KOPT-K1 (cell line): ENCODE results near the gene ST6GALNAC4.

Experiments used
- H3K27ac ChIP-seq: fragments of 200-600 bp; sonication (generic); 2 replicates; pipeline ENCODE4 v1.5.1; 2016; ENCODE audit warnings: antibody characterized with exemption, mild to moderate bottlenecking, low read depth, low read length; ENCODE audit not compliant: poor library complexity, severe bottlenecking
- H3K36me3 ChIP-seq: fragments of 200-600 bp; sonication (generic); 2 replicates; pipeline ENCODE4 v1.5.1; 2017; ENCODE audit warnings: antibody characterized with exemption, mild to moderate bottlenecking, low read length, moderate library complexity; ENCODE audit not compliant: insufficient read depth
- H3K9me3 ChIP-seq: fragments of 200-600 bp; sonication (generic); 2 replicates; pipeline ENCODE4 v1.5.1; 2017; ENCODE audit warnings: antibody characterized with exemption, low read length, mild to moderate bottlenecking; ENCODE audit not compliant: insufficient read depth, poor library complexity, severe bottlenecking

The ST6GALNAC4 gene

DNA sequence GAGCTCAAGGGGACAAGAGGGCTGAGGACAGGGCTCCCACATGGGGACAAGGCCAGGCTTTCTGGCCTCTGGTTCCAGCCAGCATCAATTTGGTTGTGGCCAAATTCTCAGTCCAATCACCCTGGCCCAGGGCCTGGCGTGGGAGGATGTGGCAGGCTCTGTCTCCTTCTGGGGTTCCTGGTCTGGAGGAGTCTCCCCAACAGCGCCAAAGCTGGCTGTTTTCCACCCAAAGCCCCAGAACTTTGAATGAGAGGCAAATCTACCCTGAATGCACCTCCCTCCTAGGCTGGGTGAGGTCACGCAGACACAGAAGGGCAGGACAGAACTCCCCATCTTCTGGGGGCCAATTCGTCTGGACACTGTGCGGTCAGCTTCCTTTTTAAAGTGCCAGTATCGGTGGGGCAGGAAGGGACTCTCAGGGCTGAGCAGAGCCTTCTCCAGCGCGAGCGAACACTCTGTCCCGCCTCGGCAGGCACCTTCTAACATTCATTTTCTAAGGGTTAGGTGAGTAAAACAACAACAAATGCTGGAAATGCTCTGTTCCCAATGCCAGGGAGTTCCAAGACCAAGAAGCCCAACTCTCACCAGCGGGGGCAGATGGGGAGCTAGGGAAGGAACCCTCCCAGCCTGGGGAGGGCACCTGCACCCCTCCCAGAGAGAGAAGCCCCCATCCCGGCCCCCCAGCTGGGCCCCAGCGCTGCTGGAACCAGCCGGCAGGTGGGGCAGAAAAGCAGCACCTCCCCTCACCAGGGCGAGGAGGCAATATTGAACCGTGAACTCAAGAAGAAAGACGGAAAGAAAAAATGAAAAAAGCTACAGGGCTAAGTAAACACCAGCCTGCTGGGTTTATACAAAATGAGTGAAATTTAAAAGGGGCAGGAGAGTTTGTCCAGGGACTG lies 24.5 kb upstream of the ST6GALNAC4 start:
- H3K27ac ChIP-seq, result no peak overlapping the region
- peaks cover 53% of the 10 kb centered on the region for H3K36me3 ChIP-seq
- no peaks in the 10 kb centered on the region for H3K9me3 ChIP-seq

DNA sequence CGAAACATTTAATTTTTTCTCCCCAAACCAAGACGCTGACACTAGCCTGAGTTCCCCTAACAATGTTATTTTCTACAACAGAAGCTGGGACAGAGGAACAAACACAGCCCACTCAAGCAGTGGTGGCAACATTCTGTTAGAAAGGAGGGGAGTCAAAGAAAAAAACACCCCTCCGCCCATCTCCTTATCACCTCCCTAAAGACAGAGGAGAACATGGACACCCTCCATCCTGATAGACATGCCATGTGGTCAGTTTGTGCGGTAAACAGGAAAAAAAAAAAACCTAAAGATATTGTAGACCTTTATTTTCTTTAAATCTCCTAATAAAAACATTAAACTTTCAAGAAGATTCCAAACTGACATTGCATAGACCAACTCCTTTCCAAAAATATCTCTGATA lies 23.8 kb upstream of the ST6GALNAC4 start:
- H3K27ac ChIP-seq, result no peak overlapping the region
- H3K36me3 ChIP-seq, result peaks cover 59% of the 10 kb centered on the region
- H3K9me3 ChIP-seq, result no peaks in the 10 kb centered on the region

DNA sequence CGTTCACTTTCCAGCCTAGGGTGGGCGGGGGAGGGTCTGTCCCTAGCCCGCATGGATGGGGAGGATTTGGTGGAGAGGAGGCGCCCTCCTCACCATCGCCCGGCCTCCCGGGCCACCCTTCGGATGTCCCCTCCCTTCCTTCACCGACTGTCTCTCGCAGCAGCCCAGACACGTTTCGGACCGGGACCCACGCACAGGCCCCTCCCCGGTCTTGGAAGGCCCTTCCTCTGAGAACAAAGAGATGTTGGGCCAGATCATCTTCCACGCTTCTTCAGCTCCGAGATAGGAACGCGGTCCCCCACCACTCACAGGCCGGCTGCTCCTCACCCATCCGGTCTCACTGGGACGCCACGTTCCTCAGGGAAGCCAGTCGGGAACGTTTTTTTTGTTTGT lies 21.5 kb upstream of the ST6GALNAC4 start:
- Histone ChIP-seq H3K9me3 (no peaks in the 10 kb centered on the region), H3K27ac (peak overlapping the region; percentile 77), H3K36me3 (peaks cover 55% of the 10 kb centered on the region)

DNA sequence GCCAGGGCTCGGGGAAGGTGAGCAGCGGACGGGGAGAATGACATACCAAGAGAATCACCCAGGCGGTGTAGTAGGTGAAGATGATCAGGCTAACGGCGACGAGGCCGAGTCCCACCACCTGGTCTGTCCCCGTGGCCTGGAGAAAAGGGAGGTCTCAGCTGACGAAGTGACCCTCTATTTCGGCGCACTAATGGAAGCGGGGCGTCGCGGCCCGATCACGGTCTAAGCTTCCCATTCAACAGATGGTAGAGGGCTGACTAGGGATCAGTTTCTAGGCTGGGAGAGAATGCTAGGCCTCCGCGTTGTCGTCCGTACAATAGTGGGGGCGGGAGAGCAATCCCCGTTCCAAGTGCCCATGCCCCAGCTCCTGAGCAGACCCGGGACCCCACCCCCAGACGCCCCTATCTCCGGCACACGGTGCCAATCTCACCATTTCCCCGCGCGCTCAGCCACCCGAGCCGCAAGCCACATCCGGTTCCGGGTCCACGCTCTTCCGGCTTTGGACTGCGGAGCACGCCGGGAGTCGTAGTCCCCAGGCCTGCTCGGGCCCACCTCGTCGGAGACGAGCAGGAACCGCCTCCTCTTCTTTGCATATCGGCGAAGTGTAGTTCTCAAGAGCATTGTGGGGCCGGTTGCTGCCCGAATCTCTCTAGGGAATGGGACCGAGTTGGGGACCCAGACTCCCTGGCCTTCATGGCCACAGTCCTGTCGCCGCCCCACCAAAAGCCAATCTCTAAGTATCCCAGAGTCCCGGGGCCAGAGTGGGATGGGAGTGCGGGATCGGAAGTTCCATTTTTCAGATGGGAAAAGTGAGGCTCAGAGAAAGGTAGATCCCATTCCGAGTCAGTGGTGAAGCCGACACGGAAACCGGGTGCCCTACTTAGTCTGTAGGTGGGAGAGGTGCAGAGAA lies 20.8 kb upstream of the ST6GALNAC4 start, which contains the start of gene DPM2:
DPM2 (minus strand) TSS at position 467 of the 910 bp plus-strand sequence; CDS start at position 433, 34 bp downstream.
- H3K9me3 ChIP-seq, result no peaks in the 10 kb centered on the region
- peak within 1 kb of the TSS; percentile 77 for H3K27ac ChIP-seq
- H3K36me3 ChIP-seq, result peaks cover 48% of the 10 kb centered on the region

DNA sequence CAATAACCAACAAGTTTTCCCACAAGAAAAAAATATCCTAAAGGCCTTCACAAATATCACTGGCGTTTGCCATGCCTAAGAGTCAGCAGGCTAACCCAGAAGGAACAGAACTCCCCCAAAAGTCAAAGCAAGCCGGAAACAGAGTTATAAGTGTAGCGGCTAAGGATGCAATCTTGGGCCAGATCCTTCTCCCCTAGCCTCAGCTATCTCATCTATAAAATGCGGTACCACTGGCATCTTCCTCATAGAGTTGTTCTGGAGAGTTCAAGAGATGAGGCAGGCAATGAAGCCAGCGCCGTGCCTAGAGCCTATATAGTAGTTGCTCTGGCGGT lies 20.2 kb upstream of the ST6GALNAC4 start:
- peak overlapping the region; percentile 77 for H3K27ac ChIP-seq
- no peaks in the 10 kb centered on the region for H3K9me3 ChIP-seq
- H3K36me3 ChIP-seq, result peaks cover 42% of the 10 kb centered on the region

DNA sequence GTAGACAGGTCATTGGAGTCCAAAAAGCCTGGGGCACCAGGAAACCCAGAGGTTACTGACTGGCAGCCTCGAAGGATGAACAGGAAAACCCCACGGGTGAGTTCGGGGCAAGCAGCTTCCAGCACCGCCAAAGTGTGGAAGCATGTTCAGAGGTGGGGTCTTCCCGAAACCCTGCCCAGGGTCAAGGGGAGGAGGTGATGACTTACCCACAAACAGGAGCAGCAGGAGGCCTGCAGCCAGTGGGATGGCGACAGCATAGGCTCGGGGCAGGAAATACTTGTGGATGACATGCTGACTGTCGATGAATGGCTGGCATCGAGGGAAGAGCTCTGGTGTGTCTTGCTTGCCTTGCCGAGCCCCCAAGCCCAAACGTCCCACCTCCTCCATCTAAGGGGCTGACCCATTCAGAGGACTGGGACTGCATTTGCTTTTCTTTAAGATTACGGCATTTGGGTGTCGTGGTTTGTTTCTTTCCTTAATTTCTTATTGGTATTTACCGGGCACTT lies 19.6 kb upstream of the ST6GALNAC4 start:
- H3K9me3 ChIP-seq, result no peaks in the 10 kb centered on the region
- H3K27ac ChIP-seq, result peak overlapping the region; percentile 77
- H3K36me3 ChIP-seq, result peaks cover 36% of the 10 kb centered on the region; the same call in 1 of the 2 replicates

DNA sequence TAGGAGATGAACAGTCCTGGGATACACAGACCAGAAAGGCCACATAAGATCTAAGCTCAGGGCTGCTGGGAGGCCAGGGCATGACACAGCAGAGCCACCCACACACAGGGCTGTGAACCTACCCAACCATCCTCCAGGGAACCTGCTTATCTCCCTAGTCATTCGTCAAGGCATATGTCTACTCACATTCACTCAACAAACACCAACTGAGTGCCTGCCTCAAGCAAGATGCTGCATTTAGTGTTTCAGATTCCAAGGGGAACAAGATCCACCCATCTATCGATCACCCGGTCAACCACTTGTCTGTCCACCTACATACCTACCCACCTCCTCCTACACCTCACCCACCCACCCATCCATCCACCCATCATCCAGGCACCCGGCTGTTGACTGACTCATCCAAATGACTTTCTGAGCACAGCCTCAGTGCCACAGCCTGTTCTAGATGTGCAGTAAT lies 19.0 kb upstream of the ST6GALNAC4 start:
- Histone ChIP-seq H3K36me3 (peaks cover 32% of the 10 kb centered on the region; the same call in 1 of the 2 replicates), H3K27ac (no peak overlapping the region), H3K9me3 (no peaks in the 10 kb centered on the region)

DNA sequence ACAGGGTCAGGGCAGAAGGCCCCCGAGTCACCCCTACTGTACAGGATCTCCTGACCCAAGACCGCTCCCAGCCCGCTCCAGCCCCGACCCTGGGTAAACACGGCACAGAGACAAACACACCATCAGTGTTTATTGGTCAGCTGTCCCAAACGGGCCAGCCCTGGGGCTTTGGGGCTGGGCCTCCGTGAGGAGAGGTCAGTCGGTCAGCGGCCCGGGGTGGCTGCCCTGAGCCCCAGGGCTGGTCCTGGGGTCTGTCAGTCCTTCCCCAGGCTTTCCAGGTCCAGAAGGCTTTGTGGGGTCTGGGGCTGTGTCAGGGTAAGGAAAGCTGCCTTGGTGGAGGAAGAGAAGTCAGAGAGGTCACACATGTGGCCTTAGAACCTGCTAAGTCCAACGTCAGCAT lies 18.1 kb upstream of the ST6GALNAC4 start:
- Histone ChIP-seq H3K27ac (no peak overlapping the region), H3K36me3 (peaks cover 25% of the 10 kb centered on the region; the same call in 1 of the 2 replicates), H3K9me3 (no peaks in the 10 kb centered on the region)

DNA sequence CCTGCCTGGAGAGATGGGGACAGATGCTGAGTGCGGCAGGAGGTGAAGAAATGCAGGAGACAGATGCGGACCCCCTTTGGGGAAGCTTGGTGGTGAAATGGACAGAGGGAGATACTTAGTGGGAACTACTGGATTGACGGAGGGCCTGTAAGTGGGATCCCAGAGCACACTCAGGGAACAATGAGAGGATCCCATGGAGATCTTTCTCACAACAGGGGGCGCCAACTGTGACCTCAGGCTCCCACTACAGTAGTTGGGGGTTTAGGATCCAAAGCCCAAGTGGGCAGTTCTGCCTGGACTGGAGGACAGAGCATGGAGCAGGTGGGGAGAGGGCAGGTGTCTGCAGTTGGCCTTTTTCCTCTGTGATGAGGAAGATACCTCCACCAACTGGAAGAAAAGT lies 17.4 kb upstream of the ST6GALNAC4 start:
- H3K36me3 ChIP-seq, result peaks cover 23% of the 10 kb centered on the region; the same call in 1 of the 2 replicates
- H3K9me3 ChIP-seq, result no peaks in the 10 kb centered on the region
- no peak overlapping the region for H3K27ac ChIP-seq

DNA sequence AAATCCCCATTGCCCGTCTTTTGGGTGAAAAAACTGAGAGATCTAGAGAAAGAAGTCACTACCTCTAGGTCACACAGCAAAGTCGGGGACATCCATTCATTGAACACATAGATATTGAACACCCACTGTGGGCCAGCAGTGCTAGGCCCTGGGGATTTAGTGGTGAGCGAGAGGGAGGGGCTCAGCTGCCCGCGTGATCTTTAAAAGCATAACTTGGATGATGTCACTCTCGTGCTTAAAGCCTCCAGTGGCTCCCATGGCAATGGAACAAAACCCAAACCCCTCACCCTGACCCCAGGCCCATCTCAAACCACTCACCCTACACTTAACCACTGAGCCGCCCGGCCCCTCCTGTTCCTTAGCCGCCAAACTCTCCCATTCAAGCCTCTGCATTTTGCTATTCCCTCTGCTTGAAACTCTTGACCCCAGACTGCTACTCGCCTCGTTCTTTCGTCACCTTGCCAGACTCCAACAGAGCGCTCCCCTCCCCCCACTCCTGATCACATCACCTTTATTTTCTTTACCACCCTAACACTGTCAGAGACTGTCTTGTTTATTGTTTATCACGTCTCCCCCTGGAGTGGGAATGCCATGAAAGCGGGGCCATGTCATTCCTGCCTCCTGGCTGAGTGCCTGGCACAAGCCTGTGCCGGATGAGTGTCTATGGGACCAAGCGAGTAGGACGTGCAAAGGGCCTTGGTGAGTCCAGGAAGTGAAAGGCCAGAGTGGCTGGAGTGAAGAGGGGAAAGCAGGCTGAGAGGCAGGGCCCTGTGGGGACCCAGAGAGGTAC lies 14.4 kb upstream of the ST6GALNAC4 start:
- H3K36me3 ChIP-seq, result peaks cover 23% of the 10 kb centered on the region; the same call in 1 of the 2 replicates
- no peaks in the 10 kb centered on the region for H3K9me3 ChIP-seq
- H3K27ac ChIP-seq, result no peak overlapping the region

DNA sequence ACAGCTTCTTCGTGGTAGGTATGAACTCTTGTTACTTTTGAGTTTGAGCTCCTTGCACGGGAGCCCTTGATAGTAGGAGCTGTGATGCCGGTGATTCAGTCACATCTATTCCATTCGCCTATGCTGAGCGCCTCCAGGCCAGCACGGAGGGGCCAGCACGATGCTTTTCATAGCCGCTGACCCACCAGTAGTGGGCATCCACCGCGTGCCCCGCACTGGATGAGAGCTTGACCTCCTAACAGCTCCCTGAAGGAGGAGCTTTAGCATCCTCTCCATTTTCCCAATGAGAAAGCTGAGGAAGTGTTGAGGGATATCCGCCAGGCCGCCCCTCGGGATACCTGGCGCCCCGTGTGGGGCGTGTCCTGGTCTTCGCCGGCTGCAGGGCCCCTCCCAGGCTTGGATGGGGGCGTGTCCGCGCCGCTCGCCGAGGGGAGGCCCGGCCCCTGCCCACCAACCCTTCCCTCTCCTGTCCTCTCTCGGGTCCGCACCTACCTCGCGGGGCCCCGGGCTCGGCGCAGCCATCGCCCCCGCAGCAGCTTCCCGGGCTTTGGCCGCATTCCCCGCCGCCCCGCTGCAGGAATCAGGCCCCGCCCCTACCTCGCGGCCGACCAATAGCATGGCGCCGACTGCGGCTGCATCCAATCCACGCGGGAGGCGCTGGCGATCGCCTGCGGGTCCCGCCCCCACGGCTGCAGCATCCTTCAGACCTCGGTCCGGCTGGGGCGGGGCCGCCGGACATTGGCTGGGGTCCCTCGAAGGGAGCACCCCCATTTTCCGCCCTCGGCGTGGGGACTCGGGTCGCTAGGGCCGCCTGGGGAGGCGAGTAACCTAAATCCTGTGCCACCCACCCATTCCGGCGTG lies 13.6 kb upstream of the ST6GALNAC4 start, which contains the start of gene PIP5KL1:
PIP5KL1 (minus strand) TSS at position 547 of the 861 bp plus-strand sequence; CDS start at position 522, 25 bp downstream.
- peaks cover 15% of the 10 kb centered on the region; the same call in 1 of the 2 replicates for H3K36me3 ChIP-seq
- no peaks in the 10 kb centered on the region for H3K9me3 ChIP-seq
- H3K27ac ChIP-seq, result no peak within 1 kb of the TSS

DNA sequence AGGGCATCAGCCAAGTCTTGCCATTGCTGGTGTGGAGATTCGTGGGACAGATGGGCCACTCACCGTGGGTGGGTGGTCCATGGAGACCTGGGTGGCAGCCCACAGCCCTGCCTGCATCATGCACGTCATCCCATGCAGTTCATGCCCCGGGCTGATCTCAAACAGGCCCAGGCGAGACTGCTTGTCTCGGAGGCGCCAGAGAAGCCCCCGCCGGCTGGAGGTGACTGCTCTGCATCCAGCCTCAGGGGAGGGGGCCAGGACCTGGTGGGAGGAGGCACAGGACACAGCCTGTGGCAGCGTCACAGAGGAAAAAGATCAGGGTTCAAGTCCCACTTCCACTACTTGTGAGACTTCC lies 12.8 kb upstream of the ST6GALNAC4 start:
- Histone ChIP-seq H3K27ac (no peak overlapping the region), H3K36me3 (peaks cover 6% of the 10 kb centered on the region; the same call in 1 of the 2 replicates), H3K9me3 (no peaks in the 10 kb centered on the region)

DNA sequence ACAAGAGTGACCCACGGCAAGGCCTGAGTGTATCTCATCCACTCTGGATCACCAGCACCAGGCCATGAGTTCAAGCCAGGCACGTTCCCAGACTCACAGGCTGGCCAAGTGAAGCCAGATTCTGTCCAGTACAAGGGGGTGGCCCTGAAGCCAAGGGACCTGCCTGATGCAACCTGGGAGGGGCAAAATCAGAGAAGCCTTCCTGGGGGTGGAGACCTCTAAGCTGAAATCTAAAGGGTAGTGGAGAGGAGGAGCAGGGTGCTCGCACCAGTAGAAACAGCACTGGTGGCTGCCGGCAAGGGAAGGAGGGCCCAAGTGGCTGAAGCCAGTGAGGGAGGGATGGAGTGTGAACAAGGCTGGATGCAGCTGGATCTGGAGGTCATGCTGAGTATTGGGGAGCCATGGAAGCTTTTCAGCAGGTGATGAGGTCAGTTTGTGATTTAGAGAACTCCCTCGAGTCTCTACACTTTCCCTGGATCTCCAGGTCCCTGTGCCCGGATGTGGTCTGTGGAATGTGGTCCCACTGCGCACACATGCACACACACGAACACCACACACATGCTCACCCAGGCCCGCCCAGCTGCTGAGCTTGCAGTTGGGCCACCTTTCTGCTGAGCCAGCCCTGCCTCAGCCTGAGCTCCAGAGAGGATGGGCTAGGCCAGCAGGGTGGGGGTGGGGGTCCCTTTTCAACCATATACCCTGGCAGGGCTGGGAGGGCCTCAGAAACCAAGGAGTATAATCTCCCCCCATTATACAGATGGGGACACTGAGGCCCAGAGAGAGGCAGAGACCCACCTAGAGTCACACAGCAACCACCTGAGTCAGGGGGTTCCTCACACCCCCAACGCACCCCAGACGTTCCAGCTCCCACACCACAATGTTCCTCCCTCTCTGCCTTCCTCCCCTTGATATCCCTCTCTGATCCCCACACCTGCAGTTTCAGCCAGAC lies 12.1 kb upstream of the ST6GALNAC4 start:
- Histone ChIP-seq H3K9me3 (no peaks in the 10 kb centered on the region), H3K36me3 (no peaks in the 10 kb centered on the region), H3K27ac (no peak overlapping the region)
